ENCODE results near the gene ENTPD6. TPM values are rescaled to one million over a fixed set of nuclear protein-coding genes. Genes with fewer than 3 reads are reported as not detected.

The ENTPD6 gene
- total and polyA plus RNA-seq, 2 donors (not counting 1 experiment from before 2014, with no cell fraction given) = 64.4 to 79.8 TPM

- intact Hi-C loops (cut with micrococcal nuclease) = no loop called here
- H3K9me3 Mint-ChIP-seq (ENCODE audit: insufficient read depth) = no peaks in the 10 kb centered on the region
- H3K27me3 ChIP-seq (replicated peaks in 1 of 4; ENCODE audit: control extremely low read depth in 1 of 4, control insufficient read depth in 3 of 4, insufficient read depth in 4 of 4, low read length in 3 of 4) = no peaks in the 10 kb centered on the region
- no peak overlapping the region for H3K27ac Mint-ChIP-seq
- no peaks in the 10 kb centered on the region for H3K27me3 Mint-ChIP-seq
- DNase-seq (no peak), ATAC-seq (ENCODE audit: low read depth) (no peak)
- no peaks in the 10 kb centered on the region for H3K4me1 ChIP-seq (ENCODE audit: control insufficient read depth in 2 of 2, insufficient read depth in 2 of 2, low read length in 2 of 2)
- no peak overlapping the region for H3K27ac ChIP-seq (ENCODE audit: low read length in 2 of 2)
- H3K4me3 ChIP-seq (ENCODE audit: control extremely low read depth in 1 of 5, extremely low read depth in 1 of 5, insufficient read depth in 1 of 5, low read depth in 2 of 5, low read length in 4 of 5) = no peak overlapping the region
- no peak overlapping the region for H2AFZ ChIP-seq (ENCODE audit: insufficient read depth, low read depth, low read length, poor library complexity, severe bottlenecking)
- WGBS (ENCODE audit: insufficient coverage) = 98% methylated on average over 9 of the region's 12 CpGs
- ChIA-PET POLR2A (no interaction called here), CTCF (no interaction called here)
- no peak overlapping the region for H3K4me3 Mint-ChIP-seq
- TF ChIP-seq EZH2 (IDR thresholded peaks at IDR 0.05; ENCODE audit: borderline replicate concordance, insufficient read depth, low read depth, low read length, poor library complexity, severe bottlenecking) = no peak
- TF ChIP-seq CTCF (IDR thresholded peaks at IDR 0.05) = no peak
- H3K9me3 ChIP-seq (ENCODE audit: control extremely low read depth in 1 of 3, control insufficient read depth in 2 of 3, insufficient read depth in 1 of 3, low read length in 2 of 3) = no peaks in the 10 kb centered on the region
- H3K4me1 Mint-ChIP-seq = peaks cover 8% of the 10 kb centered on the region
- no peak overlapping the region for H3K9ac ChIP-seq (ENCODE audit: low read length)
- H4K20me1 ChIP-seq (ENCODE audit: control insufficient read depth, insufficient read depth, low read length, poor library complexity, severe bottlenecking) = no peaks in the 10 kb centered on the region
- no peaks in the 10 kb centered on the region for H3K79me2 ChIP-seq (ENCODE audit: control insufficient read depth, insufficient read depth, low read length)
- H3K36me3 ChIP-seq (replicated peaks in 1 of 2; ENCODE audit: control extremely low read depth in 1 of 2, control insufficient read depth in 1 of 2, extremely low read depth in 1 of 2, insufficient read depth in 2 of 2, low read length in 1 of 2) = peaks cover 0 to 31% of the 10 kb centered on the region in 2 experiments
- H3K4me2 ChIP-seq (replicated peaks; ENCODE audit: low read depth, low read length, poor library complexity, severe bottlenecking) = no peak overlapping the region
These were observed 75.3 kb downstream of the ENTPD6 start for GRCh38 chr20:25270829-25271251.

GRCh38 chr20:25271486-25272222 lies 76.1 kb downstream of the ENTPD6 start:
- WGBS (ENCODE audit: insufficient coverage) = 99% methylated on average over 7 of the region's 13 CpGs
- no peak overlapping the region for H3K4me2 ChIP-seq (replicated peaks; ENCODE audit: low read depth, low read length, poor library complexity, severe bottlenecking)
- H3K27ac ChIP-seq (ENCODE audit: low read length in 2 of 2) = no peak overlapping the region
- no peaks in the 10 kb centered on the region for H3K79me2 ChIP-seq (ENCODE audit: control insufficient read depth, insufficient read depth, low read length)
- TF ChIP-seq CTCF (IDR thresholded peaks at IDR 0.05) (no peak), EZH2 (IDR thresholded peaks at IDR 0.05; ENCODE audit: borderline replicate concordance, insufficient read depth, low read depth, low read length, poor library complexity, severe bottlenecking) (no peak)
- no peak overlapping the region for H3K9ac ChIP-seq (ENCODE audit: low read length)
- H3K27ac Mint-ChIP-seq = no peak overlapping the region
- peaks cover 7% of the 10 kb centered on the region for H3K4me1 Mint-ChIP-seq
- H4K20me1 ChIP-seq (ENCODE audit: control insufficient read depth, insufficient read depth, low read length, poor library complexity, severe bottlenecking) = no peaks in the 10 kb centered on the region
- no peaks in the 10 kb centered on the region for H3K9me3 Mint-ChIP-seq (ENCODE audit: insufficient read depth)
- H3K9me3 ChIP-seq (ENCODE audit: control extremely low read depth in 1 of 3, control insufficient read depth in 2 of 3, insufficient read depth in 1 of 3, low read length in 2 of 3) = no peaks in the 10 kb centered on the region
- H3K4me3 ChIP-seq (ENCODE audit: control extremely low read depth in 1 of 5, extremely low read depth in 1 of 5, insufficient read depth in 1 of 5, low read depth in 2 of 5, low read length in 4 of 5) = no peak overlapping the region
- CTCF ChIA-PET = no interaction called here
- no peaks in the 10 kb centered on the region for H3K27me3 ChIP-seq (replicated peaks in 1 of 4; ENCODE audit: control extremely low read depth in 1 of 4, control insufficient read depth in 3 of 4, insufficient read depth in 4 of 4, low read length in 3 of 4)
- DNase-seq (no peak), ATAC-seq (ENCODE audit: low read depth) (no peak)
- H3K36me3 ChIP-seq (replicated peaks in 1 of 2; ENCODE audit: control extremely low read depth in 1 of 2, control insufficient read depth in 1 of 2, extremely low read depth in 1 of 2, insufficient read depth in 2 of 2, low read length in 1 of 2) = peaks cover 0 to 33% of the 10 kb centered on the region in 2 experiments
- POLR2A ChIA-PET = no interaction called here
- no peaks in the 10 kb centered on the region for H3K27me3 Mint-ChIP-seq
- intact Hi-C loops (cut with micrococcal nuclease) = no loop called here
- H3K4me3 Mint-ChIP-seq = no peak overlapping the region
- H3K4me1 ChIP-seq (ENCODE audit: control insufficient read depth in 2 of 2, insufficient read depth in 2 of 2, low read length in 2 of 2) = no peaks in the 10 kb centered on the region
- no peak overlapping the region for H2AFZ ChIP-seq (ENCODE audit: insufficient read depth, low read depth, low read length, poor library complexity, severe bottlenecking)

All from B cell (primary cell).